Suprapubic skin (tissue), 4 donors: Measurements from ENCODE around the gene TOR3A.

Source experiments
- CTCF ChIP-seq, 2 donors: fragments of 200-600 bp in 1 of 2; fragments of 450-650 bp in 1 of 2; sonication (generic) in 1 of 2; IDR thresholded peaks; one replicate each; pipeline ENCODE4 v1.5.1; 2016 to 2019; ENCODE audit warnings: antibody characterized with exemption in 2 of 2, mild to moderate bottlenecking in 1 of 2, moderate library complexity in 1 of 2
- EP300 ChIP-seq: sonication (generic); formaldehyde crosslinking; IDR thresholded peaks from one replicate; pipeline ENCODE4 v1.6.1; 2017; ENCODE audit warnings: antibody characterized with exemption
- POLR2A ChIP-seq, 2 donors: fragments of 450-650 bp; IDR thresholded peaks; one replicate each; pipeline ENCODE4 v1.6.1; 2017; ENCODE audit warnings: antibody characterized with exemption in 2 of 2, mild to moderate bottlenecking in 2 of 2, moderate library complexity in 2 of 2
- POLR2AphosphoS5 ChIP-seq, 3 donors: sonication (generic); formaldehyde crosslinking; IDR thresholded peaks; one replicate each; pipeline ENCODE4 v1.6.1; 2017; ENCODE audit warnings: antibody characterized with exemption in 3 of 3

GRCh38 chr1:179052776-179053175 is 29.1 kb upstream of the TOR3A start:
- TF ChIP-seq CTCF (IDR thresholded peaks at IDR 0.05) (no peak), POLR2AphosphoS5 (IDR thresholded peaks at IDR 0.05) (no peak), POLR2A (IDR thresholded peaks at IDR 0.05) (no peak), EP300 (no peak)
